ENCODE measurements around the gene NBAS. TPM values are rescaled to one million over a fixed set of nuclear protein-coding genes. Genes with fewer than 3 reads are reported as not detected.

The NBAS gene
- total RNA-seq, 2 experiments from 2014 or later, result 32.9 to 34.0 TPM

- no peaks in the 10 kb centered on the region for H3K27me3 Mint-ChIP-seq
- H3K4me3 Mint-ChIP-seq, result no peak overlapping the region
- ATAC-seq (no peak), DNase-seq (no peak)
- H3K4me1 Mint-ChIP-seq, result no peaks in the 10 kb centered on the region
- H3K36me3 Mint-ChIP-seq, result peaks cover 35% of the 10 kb centered on the region
- CTCF ChIA-PET, result no interaction called here
- no peaks in the 10 kb centered on the region for H3K9me3 Mint-ChIP-seq (ENCODE audit: low read depth)
- no peak overlapping the region for H3K27ac Mint-ChIP-seq
These were observed 281.8 kb downstream of the NBAS start for GRCh38 chr2:15279201-15279876.

DNA sequence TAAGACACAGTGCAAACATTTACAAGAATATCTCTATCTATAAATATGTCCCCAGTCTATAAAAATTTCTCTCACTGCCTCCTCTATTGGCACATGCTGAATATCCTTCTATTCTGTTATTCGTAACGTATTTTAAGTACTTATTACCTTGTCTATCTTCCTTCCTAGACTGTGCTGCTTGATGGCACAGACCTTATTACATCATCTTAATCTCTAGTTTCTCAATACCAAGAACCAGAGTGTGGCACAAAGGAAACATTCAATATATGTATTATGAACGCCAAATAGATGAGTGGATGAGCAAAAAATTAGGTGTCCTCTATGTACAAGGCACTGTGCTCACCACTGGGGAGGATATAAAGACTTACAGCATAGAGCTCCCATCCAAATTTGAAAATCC lies 282.8 kb downstream of the NBAS start:
- DNase-seq (no peak), ATAC-seq (no peak)
- H3K27ac Mint-ChIP-seq, result no peak overlapping the region
- no peaks in the 10 kb centered on the region for H3K4me1 Mint-ChIP-seq
- no peaks in the 10 kb centered on the region for H3K27me3 Mint-ChIP-seq
- H3K9me3 Mint-ChIP-seq (ENCODE audit: low read depth), result no peaks in the 10 kb centered on the region
- CTCF ChIA-PET, result no interaction called here
- no peak overlapping the region for H3K4me3 Mint-ChIP-seq
- H3K36me3 Mint-ChIP-seq, result peaks cover 34% of the 10 kb centered on the region

DNA sequence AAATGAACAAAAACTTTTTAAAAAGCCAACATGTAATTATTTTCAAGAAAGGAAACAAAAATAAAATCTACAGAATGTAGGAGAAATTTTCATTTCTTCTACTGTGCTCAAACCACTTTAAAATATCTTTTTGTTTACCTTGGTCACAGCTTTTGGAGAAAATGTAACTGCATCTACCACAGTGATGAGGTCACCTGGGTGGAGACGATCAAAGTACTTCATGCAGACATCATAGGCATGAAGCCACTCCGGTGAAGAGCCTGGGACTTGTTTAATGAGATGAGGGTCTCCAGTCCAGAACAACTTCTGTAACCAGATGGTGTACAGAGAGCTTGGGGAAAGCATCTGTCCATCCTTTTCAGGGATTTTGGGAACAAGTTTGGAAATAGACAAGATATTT lies 285.8 kb downstream of the NBAS start:
- Mint-ChIP-seq H3K4me3 (no peak overlapping the region), H3K9me3 (ENCODE audit: low read depth) (no peaks in the 10 kb centered on the region), H3K27ac (no peak overlapping the region), H3K4me1 (no peaks in the 10 kb centered on the region), H3K27me3 (no peaks in the 10 kb centered on the region), H3K36me3 (peaks cover 31% of the 10 kb centered on the region)
- DNase-seq (no peak), ATAC-seq (no peak)
- CTCF ChIA-PET, result no interaction called here

DNA sequence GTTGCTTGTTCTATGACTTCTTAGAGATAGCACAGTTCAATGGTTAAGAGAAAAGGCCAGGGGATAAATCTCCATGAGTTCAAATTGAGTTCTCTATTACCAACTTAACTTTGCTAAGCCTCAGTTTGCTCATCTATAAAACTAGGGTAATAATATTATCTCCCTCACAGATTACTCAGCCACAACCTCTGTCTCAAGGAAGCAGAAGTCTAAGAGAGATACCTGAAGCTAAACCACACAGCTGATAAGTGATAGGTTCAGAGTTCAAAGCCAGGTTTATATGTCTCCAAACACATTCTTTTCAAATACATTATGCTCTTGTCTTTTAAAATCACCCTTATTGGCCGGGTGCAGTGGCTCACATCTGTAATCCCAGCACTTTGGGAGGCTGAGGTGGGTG lies 287.7 kb downstream of the NBAS start:
- Mint-ChIP-seq H3K4me1 (no peaks in the 10 kb centered on the region), H3K27me3 (no peaks in the 10 kb centered on the region), H3K27ac (no peak overlapping the region), H3K36me3 (peaks cover 22% of the 10 kb centered on the region), H3K4me3 (no peak overlapping the region), H3K9me3 (ENCODE audit: low read depth) (no peaks in the 10 kb centered on the region)
- no peak for ATAC-seq
- DNase-seq, result no peak
- CTCF ChIA-PET, result no interaction called here

DNA sequence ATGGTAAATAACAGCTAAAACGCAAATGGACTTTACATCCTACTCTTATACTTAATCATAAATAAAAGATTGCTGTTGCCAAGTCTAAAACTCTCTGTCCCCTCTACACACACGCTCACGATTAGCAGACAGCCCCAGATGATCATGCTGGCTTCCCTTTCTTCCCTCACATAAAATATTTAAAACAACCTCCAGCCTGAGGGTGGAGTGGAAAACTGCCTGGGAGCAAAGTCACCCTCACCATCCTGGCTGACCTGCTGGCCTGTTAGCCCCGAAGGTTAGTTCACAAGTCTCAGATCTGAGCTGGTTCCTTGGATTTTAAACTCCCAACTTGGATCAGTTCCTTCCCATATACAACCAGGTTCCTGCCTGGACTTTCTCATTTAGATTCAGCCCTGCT lies 288.2 kb downstream of the NBAS start:
- ATAC-seq (no peak), DNase-seq (no peak)
- Mint-ChIP-seq H3K4me1 (no peaks in the 10 kb centered on the region), H3K9me3 (ENCODE audit: low read depth) (no peaks in the 10 kb centered on the region), H3K27me3 (no peaks in the 10 kb centered on the region), H3K36me3 (peaks cover 19% of the 10 kb centered on the region), H3K4me3 (no peak overlapping the region), H3K27ac (no peak overlapping the region)
- CTCF ChIA-PET, result no interaction called here

DNA sequence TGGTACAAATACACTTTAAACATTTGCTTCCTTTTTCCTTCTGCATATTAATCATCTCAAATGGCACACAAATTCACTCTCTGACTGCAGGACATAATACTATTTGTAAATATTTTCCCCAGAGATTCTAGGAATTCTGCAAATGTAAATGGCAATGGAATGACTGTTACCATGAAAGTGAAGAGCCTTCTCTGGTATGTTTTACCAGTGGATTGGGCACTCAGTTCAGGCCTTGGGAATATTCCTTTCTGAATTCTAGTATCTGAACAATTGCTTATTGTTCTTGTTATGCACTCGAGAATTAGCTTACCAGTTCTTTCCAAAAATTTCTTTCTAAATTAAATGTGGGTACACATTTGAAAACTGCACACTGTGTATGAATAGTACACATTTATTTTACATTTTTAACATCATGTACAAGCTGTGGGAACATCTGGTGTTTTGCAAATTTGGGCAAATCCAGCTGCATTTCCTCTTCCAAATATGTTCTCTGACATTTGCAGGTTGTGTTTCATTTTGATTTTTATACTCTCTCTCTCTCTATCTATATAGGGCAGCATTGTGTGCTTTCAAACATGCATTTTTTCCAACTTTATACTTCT lies 289.1 kb downstream of the NBAS start:
- Mint-ChIP-seq H3K36me3 (peaks cover 21% of the 10 kb centered on the region), H3K27ac (no peak overlapping the region), H3K4me3 (no peak overlapping the region), H3K9me3 (ENCODE audit: low read depth) (no peaks in the 10 kb centered on the region), H3K4me1 (no peaks in the 10 kb centered on the region), H3K27me3 (no peaks in the 10 kb centered on the region)
- ATAC-seq, result no peak
- no peak for DNase-seq
- CTCF ChIA-PET, result no interaction called here

DNA sequence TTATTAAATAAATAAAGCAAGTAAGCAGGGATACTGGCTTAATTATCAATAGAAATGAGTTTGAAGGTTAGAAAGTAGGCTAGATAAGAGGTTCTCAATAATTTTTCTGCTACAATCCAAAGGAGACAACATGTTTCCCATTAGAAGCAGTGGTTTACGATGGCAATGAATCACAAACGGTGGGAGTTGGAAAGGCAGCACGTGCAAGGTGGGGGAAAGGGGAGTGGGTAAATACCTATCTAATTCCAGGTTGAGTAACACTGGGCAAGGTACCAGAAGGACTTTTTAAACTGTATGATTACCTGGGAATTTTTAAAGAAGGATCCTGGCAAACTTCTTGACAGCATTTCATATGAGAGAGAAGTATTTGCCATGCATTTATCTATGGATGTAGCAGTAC lies 289.9 kb downstream of the NBAS start:
- DNase-seq, result no peak
- CTCF ChIA-PET, result no interaction called here
- Mint-ChIP-seq H3K27ac (no peak overlapping the region), H3K4me1 (no peaks in the 10 kb centered on the region), H3K36me3 (peaks cover 20% of the 10 kb centered on the region), H3K4me3 (no peak overlapping the region), H3K9me3 (ENCODE audit: low read depth) (no peaks in the 10 kb centered on the region), H3K27me3 (no peaks in the 10 kb centered on the region)
- ATAC-seq, result no peak

DNA sequence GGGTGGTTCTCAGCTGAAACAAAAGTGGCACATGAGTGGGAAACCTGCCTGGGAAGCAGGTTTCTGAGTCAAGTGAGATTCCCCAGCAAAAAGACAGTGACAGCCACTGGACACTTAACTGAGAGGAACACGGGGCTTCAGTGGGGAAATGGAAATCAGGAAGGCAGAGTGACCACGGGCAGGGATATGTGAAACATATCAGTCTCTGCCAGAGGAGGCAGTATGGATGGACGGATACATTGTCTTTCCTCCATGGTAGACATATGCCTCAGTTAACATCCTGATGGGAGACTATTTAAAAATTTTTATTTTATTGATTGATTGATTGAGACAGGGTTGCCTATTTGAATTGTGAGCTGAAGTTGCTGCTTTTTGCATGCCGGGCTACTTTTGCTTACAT lies 292.1 kb downstream of the NBAS start:
- peaks cover 15% of the 10 kb centered on the region for H3K36me3 Mint-ChIP-seq
- DNase-seq (no peak), ATAC-seq (no peak)
- no peaks in the 10 kb centered on the region for H3K4me1 Mint-ChIP-seq
- CTCF ChIA-PET, result interaction anchor here (1.8 kb wide), 1 partner anchor 9 kb away, joined by 4 read pairs; no protein-coding TSS in a partner anchor
- no peak overlapping the region for H3K4me3 Mint-ChIP-seq
- H3K9me3 Mint-ChIP-seq (ENCODE audit: low read depth), result no peaks in the 10 kb centered on the region
- no peaks in the 10 kb centered on the region for H3K27me3 Mint-ChIP-seq
- H3K27ac Mint-ChIP-seq, result no peak overlapping the region

DNA sequence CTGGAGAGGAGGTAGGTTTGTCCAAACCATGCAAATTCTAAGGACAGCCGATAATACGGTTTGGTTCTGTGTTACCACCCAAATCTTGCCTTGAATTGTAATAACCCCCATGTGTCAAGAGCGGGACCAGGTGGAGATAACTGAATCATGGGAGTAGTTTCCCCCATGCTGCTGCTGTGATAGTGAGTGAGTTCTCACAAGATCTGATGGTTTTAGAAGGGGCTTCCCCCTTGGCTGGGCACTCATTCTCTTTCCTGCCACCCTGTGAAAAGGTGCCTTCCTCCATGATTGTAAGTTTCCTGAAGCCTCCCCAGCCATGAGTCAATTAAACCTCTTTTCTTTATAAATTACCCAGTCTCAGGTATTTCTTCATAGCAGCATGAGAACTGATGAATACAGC lies 295.2 kb downstream of the NBAS start:
- Mint-ChIP-seq H3K9me3 (ENCODE audit: low read depth) (no peaks in the 10 kb centered on the region), H3K4me3 (no peak overlapping the region), H3K27me3 (no peaks in the 10 kb centered on the region), H3K27ac (no peak overlapping the region), H3K36me3 (peaks cover 15% of the 10 kb centered on the region), H3K4me1 (no peaks in the 10 kb centered on the region)
- CTCF ChIA-PET, result no interaction called here
- ATAC-seq (no peak), DNase-seq (no peak)

GRCh38 chr2:15263976-15264685 lies 297.0 kb downstream of the NBAS start:
- CTCF ChIA-PET, result no interaction called here
- ATAC-seq, result no peak
- DNase-seq, result no peak
- Mint-ChIP-seq H3K4me1 (no peaks in the 10 kb centered on the region), H3K27ac (no peak overlapping the region), H3K36me3 (peaks cover 22% of the 10 kb centered on the region), H3K9me3 (ENCODE audit: low read depth) (peaks cover 1% of the 10 kb centered on the region), H3K27me3 (no peaks in the 10 kb centered on the region), H3K4me3 (no peak overlapping the region)

DNA sequence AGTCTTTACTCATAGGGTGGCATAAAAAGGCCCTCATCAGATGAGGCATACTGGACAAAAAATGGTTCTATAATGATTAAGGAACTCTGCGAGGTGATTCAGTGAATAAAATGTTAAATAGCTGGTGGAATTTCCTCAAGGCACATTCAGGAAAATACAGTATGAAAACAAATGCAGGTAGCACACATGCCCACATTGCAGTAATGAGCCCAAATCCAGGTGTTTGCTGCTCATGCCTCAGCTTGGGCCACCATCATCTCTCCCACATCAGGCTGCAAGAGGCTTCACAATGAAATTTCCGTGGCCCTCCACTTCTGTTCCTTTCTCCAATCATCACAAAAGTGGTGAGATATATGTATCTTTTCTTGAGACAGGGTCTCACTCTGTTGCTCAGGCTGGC lies 298.3 kb downstream of the NBAS start:
- Mint-ChIP-seq H3K4me3 (no peak overlapping the region), H3K9me3 (ENCODE audit: low read depth) (peaks cover 5% of the 10 kb centered on the region), H3K4me1 (no peaks in the 10 kb centered on the region), H3K27me3 (no peaks in the 10 kb centered on the region), H3K27ac (no peak overlapping the region), H3K36me3 (peaks cover 25% of the 10 kb centered on the region)
- CTCF ChIA-PET, result no interaction called here
- no peak for ATAC-seq
- DNase-seq, result no peak

GRCh38 chr2:15260835-15261234 lies 300.3 kb downstream of the NBAS start:
- CTCF ChIA-PET, result interaction anchor here (1.0 kb wide), 1 partner anchor 8 kb away, joined by 4 read pairs; no protein-coding TSS in a partner anchor
- H3K9me3 Mint-ChIP-seq (ENCODE audit: low read depth), result peaks cover 5% of the 10 kb centered on the region

GRCh38 chr2:15260196-15260595 lies 300.9 kb downstream of the NBAS start:
- Mint-ChIP-seq H3K36me3 (peaks cover 20% of the 10 kb centered on the region), H3K27ac (no peak overlapping the region), H3K4me3 (no peak overlapping the region), H3K4me1 (no peaks in the 10 kb centered on the region), H3K27me3 (no peaks in the 10 kb centered on the region), H3K9me3 (ENCODE audit: low read depth) (peaks cover 5% of the 10 kb centered on the region)
- CTCF ChIA-PET, result interaction anchor here (1.0 kb wide), 1 partner anchor 8 kb away, joined by 4 read pairs; no protein-coding TSS in a partner anchor
- DNase-seq (no peak), ATAC-seq (no peak)

More at GRCh38 chr2:15260835-15261234, 300.3 kb downstream of the NBAS start:
- H3K27ac Mint-ChIP-seq, result no peak overlapping the region
- ATAC-seq, result no peak
- peaks cover 20% of the 10 kb centered on the region for H3K36me3 Mint-ChIP-seq
- H3K4me3 Mint-ChIP-seq, result no peak overlapping the region
- no peak for DNase-seq
- no peaks in the 10 kb centered on the region for H3K4me1 Mint-ChIP-seq
- H3K27me3 Mint-ChIP-seq, result no peaks in the 10 kb centered on the region

DNA sequence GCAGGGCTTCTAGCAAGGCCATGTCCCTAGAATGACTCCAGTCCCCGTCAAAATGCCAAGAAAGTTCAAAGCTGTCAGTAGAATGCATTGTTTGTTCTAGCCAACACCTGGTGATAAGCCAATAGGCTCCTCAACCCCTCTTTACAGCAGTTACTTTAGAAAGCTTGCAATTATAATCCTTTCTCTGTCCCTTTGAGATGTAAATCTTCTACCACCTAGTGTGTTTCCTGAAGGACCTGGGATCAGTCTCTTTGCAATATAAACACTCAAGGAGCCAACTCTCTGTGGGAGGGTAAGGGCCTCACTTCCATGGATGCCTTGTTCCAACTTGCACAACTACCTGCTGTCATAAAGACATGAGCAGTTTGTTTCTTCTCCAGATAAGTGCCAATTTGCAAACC lies 301.8 kb downstream of the NBAS start:
- CTCF ChIA-PET, result no interaction called here
- Mint-ChIP-seq H3K9me3 (ENCODE audit: low read depth) (peaks cover 5% of the 10 kb centered on the region), H3K27me3 (no peaks in the 10 kb centered on the region), H3K36me3 (peaks cover 16% of the 10 kb centered on the region), H3K27ac (no peak overlapping the region), H3K4me3 (no peak overlapping the region), H3K4me1 (no peaks in the 10 kb centered on the region)
- DNase-seq, result no peak
- no peak for ATAC-seq

All from activated CD8-positive, alpha-beta memory T cell treated with anti-CD3 and anti-CD28 coated beads, Interleukin-2, amount 10 ng/mL, durations not matched to agents 7 days and 5 days (primary cell).